Smooth muscle cell (in vitro differentiated cells): ENCODE measurements around the gene NEURL1B. TPM values are rescaled to one million over a fixed set of nuclear protein-coding genes. Genes with fewer than 3 reads are reported as not detected.

Experiments used
- DNase-seq: peaks from one replicate; lab custom pipeline; 2025; ENCODE audit not compliant: unreplicated experiment; lab: John Stamatoyannopoulos, UW
- H2AFZ ChIP-seq: fragments of 200-600 bp; sonication (generic); 2 replicates; pipeline ENCODE4 v1.6.0; 2016; ENCODE audit warnings: antibody characterized with exemption, low read depth, mild to moderate bottlenecking
- H3F3A ChIP-seq: fragments of 200-600 bp; sonication (generic); 2 replicates; pipeline ENCODE4 v1.6.0; 2017; ENCODE audit warnings: antibody characterized with exemption, low read depth
- H3K27ac ChIP-seq: fragments of 200-600 bp; sonication (generic); 2 replicates; pipeline ENCODE4 v1.5.1; 2016; ENCODE audit warnings: low read depth, mild to moderate bottlenecking
- H3K27me3 ChIP-seq: fragments of 200-600 bp; sonication (generic); 2 replicates; pipeline ENCODE4 v1.6.1; 2016; ENCODE audit warnings: low read depth, mild to moderate bottlenecking
- H3K36me3 ChIP-seq: fragments of 200-600 bp; sonication (generic); 2 replicates; pipeline ENCODE4 v1.5.1; 2016; ENCODE audit warnings: low read depth
- H3K4me1 ChIP-seq: fragments of 200-600 bp; sonication (generic); 2 replicates; pipeline ENCODE4 v1.5.1; 2016; ENCODE audit warnings: low read depth
- H3K4me2 ChIP-seq: fragments of 200-600 bp; sonication (generic); 2 replicates; pipeline ENCODE4 v1.6.0; 2016; ENCODE audit warnings: mild to moderate bottlenecking
- H3K4me3 ChIP-seq: fragments of 200-600 bp; sonication (generic); 2 replicates; pipeline ENCODE4 v1.5.1; 2016; ENCODE audit warnings: mild to moderate bottlenecking
- H3K79me2 ChIP-seq: fragments of 200-600 bp; sonication (generic); 2 replicates; pipeline ENCODE4 v1.6.0; 2016; ENCODE audit warnings: low read depth, mild to moderate bottlenecking
- H3K9ac ChIP-seq: fragments of 200-600 bp; sonication (generic); 2 replicates; pipeline ENCODE4 v1.6.0; 2016; ENCODE audit warnings: low read depth
- H3K9me3 ChIP-seq: fragments of 200-600 bp; sonication (generic); replicated peaks from 2 replicates; pipeline ENCODE4 v1.5.1; 2016; ENCODE audit warnings: low read depth
- H4K20me1 ChIP-seq: fragments of 200-600 bp; sonication (generic); 2 replicates; pipeline ENCODE4 v1.6.0; 2016; ENCODE audit warnings: low read depth
- WGBS: methylation state at CpG from one replicate; pipeline ENCODE4 v1.1.7; 2016; ENCODE audit warnings: low lambda C conversion rate; 5-methylcytosine and 5-hydroxymethylcytosine counted together
- polyA plus RNA-seq: library from polyadenylated mRNA; unstranded; fragments of >200 nt; fragmentation: Nextera tagmentation; extraction: Ambion mirVana; gene quantifications from 2 replicates; pipeline ENCODE4 v1.2.1, GENCODE V29; 2016
- total RNA-seq: library from RNA; depleted of rRNA; stranded (reverse); fragments of >200 nt; gene quantifications from 2 replicates; pipeline ENCODE4 v1.2.3, GENCODE V29; 2014
- TF ChIP-seq, protein P1 (sequence below): fragments of 200-600 bp; sonication (generic); IDR thresholded peaks from 2 replicates; pipeline ENCODE4 v1.5.1; 2017; ENCODE audit warnings: borderline replicate concordance, mild to moderate bottlenecking, antibody characterized with exemption; ENCODE audit not compliant: insufficient read depth, poor library complexity, severe bottlenecking

The NEURL1B gene
- total and polyA plus RNA-seq, 2 experiments from 2014 or later: 3.7 to 10.0 TPM

DNA sequence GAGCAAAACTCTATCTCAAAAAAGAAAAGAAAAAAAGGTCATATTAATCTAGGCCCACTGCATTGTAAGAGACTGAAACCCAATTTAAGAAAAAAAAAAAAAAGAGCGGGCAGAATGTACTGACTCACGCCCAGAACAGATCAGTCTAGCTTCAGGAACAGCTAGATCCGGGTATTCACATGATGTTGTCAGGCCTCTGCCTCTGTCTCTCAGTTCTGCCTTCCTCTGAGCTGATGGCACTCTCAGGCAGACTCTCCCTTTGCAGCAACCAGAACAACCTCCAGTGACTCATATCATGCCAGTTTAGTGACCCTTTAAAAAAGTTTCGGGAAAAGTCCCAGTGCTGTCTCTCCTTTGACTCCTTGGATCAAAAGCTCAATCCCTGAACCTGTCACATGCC is 53.0 kb downstream of the NEURL1B start:
- H3K79me2 ChIP-seq: no peaks in the 10 kb centered on the region
- no peaks in the 10 kb centered on the region for H3K27me3 ChIP-seq
- H4K20me1 ChIP-seq: no peaks in the 10 kb centered on the region
- 43% methylated on average over 4 of the region's 4 CpGs for whole genome bisulfite sequencing
- no peak overlapping the region for H3K9ac ChIP-seq
- H2AFZ ChIP-seq: no peak overlapping the region
- no peaks in the 10 kb centered on the region for H3F3A ChIP-seq
- no peaks in the 10 kb centered on the region for H3K36me3 ChIP-seq
- peaks cover 6% of the 10 kb centered on the region for H3K4me1 ChIP-seq
- no peak for DNase-seq
- no peak overlapping the region for H3K4me2 ChIP-seq
- no peak overlapping the region for H3K4me3 ChIP-seq
- H3K9me3 ChIP-seq: no peaks in the 10 kb centered on the region
- TF ChIP-seq, protein P1, sequence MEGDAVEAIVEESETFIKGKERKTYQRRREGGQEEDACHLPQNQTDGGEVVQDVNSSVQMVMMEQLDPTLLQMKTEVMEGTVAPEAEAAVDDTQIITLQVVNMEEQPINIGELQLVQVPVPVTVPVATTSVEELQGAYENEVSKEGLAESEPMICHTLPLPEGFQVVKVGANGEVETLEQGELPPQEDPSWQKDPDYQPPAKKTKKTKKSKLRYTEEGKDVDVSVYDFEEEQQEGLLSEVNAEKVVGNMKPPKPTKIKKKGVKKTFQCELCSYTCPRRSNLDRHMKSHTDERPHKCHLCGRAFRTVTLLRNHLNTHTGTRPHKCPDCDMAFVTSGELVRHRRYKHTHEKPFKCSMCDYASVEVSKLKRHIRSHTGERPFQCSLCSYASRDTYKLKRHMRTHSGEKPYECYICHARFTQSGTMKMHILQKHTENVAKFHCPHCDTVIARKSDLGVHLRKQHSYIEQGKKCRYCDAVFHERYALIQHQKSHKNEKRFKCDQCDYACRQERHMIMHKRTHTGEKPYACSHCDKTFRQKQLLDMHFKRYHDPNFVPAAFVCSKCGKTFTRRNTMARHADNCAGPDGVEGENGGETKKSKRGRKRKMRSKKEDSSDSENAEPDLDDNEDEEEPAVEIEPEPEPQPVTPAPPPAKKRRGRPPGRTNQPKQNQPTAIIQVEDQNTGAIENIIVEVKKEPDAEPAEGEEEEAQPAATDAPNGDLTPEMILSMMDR: no peak
- peak overlapping the region; percentile 61 for H3K27ac ChIP-seq

DNA sequence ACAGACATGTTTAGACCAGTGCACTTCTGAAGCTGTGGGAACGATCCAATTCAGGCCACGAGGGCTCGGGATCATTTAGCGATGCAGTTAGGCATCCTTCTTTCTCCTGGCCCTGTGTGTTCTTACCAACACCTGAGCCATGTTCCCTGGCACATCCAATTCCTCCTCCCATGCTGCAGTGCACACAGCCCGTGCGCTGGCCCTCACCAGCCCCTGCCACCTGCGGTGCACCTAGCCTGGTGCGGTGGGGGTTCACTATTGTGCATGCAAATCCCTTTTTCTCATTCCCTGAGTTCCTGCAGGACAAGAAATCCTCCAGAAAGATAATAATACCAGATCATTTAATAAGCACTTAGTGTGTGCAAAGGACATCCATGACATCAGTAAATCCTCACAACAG is 53.5 kb downstream of the NEURL1B start:
- WGBS: 91% methylated on average over 8 of the region's 8 CpGs
- Histone ChIP-seq H3K27me3 (no peaks in the 10 kb centered on the region), H3F3A (no peaks in the 10 kb centered on the region), H3K36me3 (no peaks in the 10 kb centered on the region), H2AFZ (no peak overlapping the region), H3K9ac (no peak overlapping the region), H3K4me3 (no peak overlapping the region), H3K4me1 (peaks cover 6% of the 10 kb centered on the region), H3K4me2 (no peak overlapping the region), H3K9me3 (no peaks in the 10 kb centered on the region), H3K27ac (peak overlapping the region; percentile 30), H4K20me1 (no peaks in the 10 kb centered on the region), H3K79me2 (no peaks in the 10 kb centered on the region)
- TF ChIP-seq, protein P1: no peak
- DNase-seq: no peak

DNA sequence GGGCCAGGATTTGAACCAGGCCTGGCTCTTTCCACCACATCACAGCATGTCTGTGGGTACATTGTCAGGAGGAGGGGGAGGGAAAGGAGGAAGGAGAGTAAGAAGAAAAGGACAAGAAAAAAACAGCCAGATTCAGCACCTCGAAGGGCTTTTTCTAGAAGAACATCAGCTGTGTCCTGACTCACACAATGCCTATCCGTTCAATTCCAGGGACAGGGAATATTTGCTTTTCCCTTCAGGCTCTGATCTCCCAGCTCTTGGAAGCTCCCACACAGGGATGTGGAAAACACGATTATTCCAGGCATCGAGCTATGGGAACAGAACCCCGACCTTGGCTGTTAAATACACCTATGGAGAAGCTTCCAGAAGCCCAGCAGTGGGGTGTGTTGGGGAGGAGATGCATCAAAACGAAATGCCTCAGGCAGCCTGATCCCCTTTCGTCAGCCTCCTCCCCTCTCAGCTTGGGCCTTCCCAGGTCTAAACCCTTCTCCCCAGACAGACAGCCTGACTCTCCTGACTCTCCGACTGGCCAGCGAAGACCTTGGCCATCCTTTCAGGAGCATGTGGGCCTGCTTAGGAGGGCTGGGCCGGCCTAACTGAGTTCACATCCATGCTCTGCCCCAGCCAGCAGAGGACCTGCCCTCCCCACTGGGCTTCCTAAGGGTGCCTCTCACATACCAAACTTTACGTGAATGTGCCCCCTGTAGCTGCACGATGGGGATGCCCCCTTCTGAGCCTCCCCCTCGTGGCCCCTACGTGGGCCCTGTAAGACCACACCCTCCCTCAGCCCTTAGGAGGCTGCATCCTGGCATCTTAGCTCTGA is 54.4 kb downstream of the NEURL1B start:
- TF ChIP-seq, protein P1: no peak
- Histone ChIP-seq H3K9me3 (no peaks in the 10 kb centered on the region), H3K9ac (no peak overlapping the region), H4K20me1 (no peaks in the 10 kb centered on the region), H3K4me2 (no peak overlapping the region), H3K4me1 (peaks cover 13% of the 10 kb centered on the region), H3F3A (no peaks in the 10 kb centered on the region), H3K27ac (peak overlapping the region; percentile 30), H3K4me3 (no peak overlapping the region), H3K79me2 (no peaks in the 10 kb centered on the region), H3K36me3 (no peaks in the 10 kb centered on the region), H3K27me3 (no peaks in the 10 kb centered on the region), H2AFZ (peak overlapping the region; percentile 37)
- WGBS: 74% methylated on average over 14 of the region's 14 CpGs
- no peak for DNase-seq
